HCT116 (cell line): ENCODE data around the gene HASPIN. TPM values are rescaled to one million over a fixed set of nuclear protein-coding genes. Genes with fewer than 3 reads are reported as not detected.

ENCODE experiments used
- ATAC-seq: fragments of 200-7000 bp; cut with Tn5 transposase; 2 replicates; pipeline ENCODE4 v1.9.1; 2020; ENCODE audit warnings: mild to moderate bottlenecking, moderate library complexity
- BruUV-seq: library from RNA; stranded (reverse); fragments of 400-500 nt; replicated peaks from 2 replicates; lab custom pipeline; 2021; lab: Mats Ljungman, UMichigan
- CTCF ChIA-PET: fragments of 300-600 bp; sonication (Branson Sonifier 250); formaldehyde crosslinking; loops from one replicate; lab custom pipeline; 2021; ENCODE audit warnings: antibody characterized with exemption; lab: Charles Lee
- POLR2A ChIA-PET: fragments of 300-600, 350-600 bp; sonication (Branson Sonifier 250); formaldehyde crosslinking; loops from one replicate; lab custom pipeline; 2021; ENCODE audit warnings: antibody characterized with exemption; lab: Charles Lee
- RAD21 ChIA-PET, 2 experiments: fragments of 300-600 bp; sonication (Branson Sonifier 250); formaldehyde crosslinking; loops; one replicate each; lab custom pipeline; 2023; ENCODE audit warnings: low total read pairs in 2 of 2; ENCODE audit not compliant: uncharacterized antibody in 2 of 2, unreplicated experiment in 2 of 2, low non-redundant PET in 1 of 2; lab: Charles Lee
- DNase-seq: peaks from one replicate; pipeline ENCODE4 v3.0.0-alpha.2; 2010; ENCODE audit warnings: low read depth, low spot score
- H2AFZ ChIP-seq: fragments of 200-600 bp; shearing (Covaris generic), sonication (generic); 2 replicates; pipeline ENCODE4 v1.6.1; 2017; ENCODE audit warnings: low read depth, mixed run types, mixed read lengths, antibody characterized with exemption, low read length; ENCODE audit not compliant: poor library complexity, severe bottlenecking
- H3K27ac ChIP-seq: 2 replicates; pipeline ENCODE4 v1.5.1; 2012; ENCODE audit warnings: low read depth, low read length
- H3K27me3 ChIP-seq: fragments of 200-600 bp; sonication (generic); 2 replicates; pipeline ENCODE4 v1.6.1; 2016; ENCODE audit warnings: mixed run types, low read length, mixed read lengths; ENCODE audit not compliant: insufficient read depth
- H3K36me3 ChIP-seq, 2 experiments: fragments of 200-500 bp in 1 of 2; fragments of 200-600 bp in 1 of 2; sonication (Bioruptor generic) in 1 of 2; sonication (generic) in 1 of 2; 2 replicates each; pipeline versions ENCODE4 v1.5.1 to v1.6.1; 2014 to 2016; ENCODE audit warnings: low read length in 2 of 2, inconsistent platforms in 1 of 2, mixed read lengths in 1 of 2, mixed run types in 1 of 2; ENCODE audit not compliant: insufficient read depth in 2 of 2, control insufficient read depth in 1 of 2
- H3K4me1 ChIP-seq, 2 experiments: fragments of 200-600 bp in 1 of 2; sonication (generic) in 1 of 2; 2 replicates each; pipeline versions ENCODE4 v1.5.1 to v1.6.1; 2012 to 2017; ENCODE audit warnings: low read length in 2 of 2, inconsistent platforms in 1 of 2, mild to moderate bottlenecking in 1 of 2, mixed read lengths in 1 of 2, mixed run types in 1 of 2, moderate library complexity in 1 of 2; ENCODE audit not compliant: insufficient read depth in 2 of 2, control insufficient read depth in 1 of 2
- H3K4me2 ChIP-seq: fragments of 200-600 bp; sonication (generic); 2 replicates; pipeline ENCODE4 v1.6.1; 2017; ENCODE audit warnings: mixed run types, low read length, mixed read lengths
- H3K4me3 ChIP-seq, 2 experiments: fragments of 200-600 bp in 1 of 2; sonication (generic) in 1 of 2; replicated peaks in 1 of 2; 2 replicates each; pipeline ENCODE4 v1.5.1; 2011 to 2016; ENCODE audit warnings: low read length in 2 of 2, control low read depth in 1 of 2, low read depth in 1 of 2, mild to moderate bottlenecking in 1 of 2, mixed read lengths in 1 of 2, mixed run types in 1 of 2
- H3K79me2 ChIP-seq: fragments of 200-600 bp; sonication (generic); 2 replicates; pipeline ENCODE4 v1.6.1; 2017; ENCODE audit warnings: mild to moderate bottlenecking, mixed run types, low read length, moderate library complexity, mixed read lengths; ENCODE audit not compliant: insufficient read depth
- H3K9ac ChIP-seq: fragments of 200-600 bp; sonication (generic); 2 replicates; pipeline ENCODE4 v1.6.1; 2016; ENCODE audit warnings: low read length, mixed read lengths
- H3K9me2 ChIP-seq: fragments of 200-600 bp; sonication (generic), shearing (Covaris generic); 2 replicates; pipeline ENCODE4 v1.6.1; 2017; ENCODE audit warnings: mixed run types, mild to moderate bottlenecking, moderate library complexity; ENCODE audit not compliant: insufficient read depth
- H3K9me3 ChIP-seq, 2 experiments: fragments of 200-500 bp in 1 of 2; fragments of 200-600 bp in 1 of 2; sonication (Bioruptor generic) in 1 of 2; sonication (generic) in 1 of 2; 2 replicates each; pipeline ENCODE4 v1.6.1; 2014 to 2017; ENCODE audit warnings: low read length in 2 of 2, mixed read lengths in 2 of 2, inconsistent platforms in 1 of 2, low read depth in 1 of 2, mild to moderate bottlenecking in 1 of 2, mixed run types in 1 of 2, moderate library complexity in 1 of 2; ENCODE audit not compliant: control insufficient read depth in 1 of 2, insufficient read depth in 1 of 2
- H4K20me1 ChIP-seq: fragments of 200-600 bp; sonication (generic), shearing (Covaris generic); 2 replicates; pipeline ENCODE4 v1.6.1; 2017; ENCODE audit warnings: mixed run types, mild to moderate bottlenecking, moderate library complexity; ENCODE audit not compliant: insufficient read depth
- CBX3 ChIP-seq: IDR thresholded peaks from 2 replicates; pipeline ENCODE4 v1.6.1; 2012; ENCODE audit warnings: low read depth
- CEBPB ChIP-seq: IDR thresholded peaks from 2 replicates; pipeline ENCODE4 v1.6.1; 2012; ENCODE audit warnings: low read depth
- ELF1 ChIP-seq: IDR thresholded peaks from 2 replicates; pipeline ENCODE4 v1.6.1; 2012; ENCODE audit warnings: low read depth, borderline replicate concordance
- EZH2phosphoT487 ChIP-seq: fragments of 200-600 bp; IDR thresholded peaks from 2 replicates; pipeline ENCODE4 v1.6.1; 2018; ENCODE audit warnings: antibody characterized with exemption, borderline replicate concordance
- FOSL1 ChIP-seq: IDR thresholded peaks from 2 replicates; pipeline ENCODE4 v1.6.1; 2012; ENCODE audit warnings: low read depth
- POLR2A ChIP-seq: IDR thresholded peaks from 2 replicates; pipeline ENCODE4 v1.7.0; 2011; ENCODE audit warnings: borderline replicate concordance; ENCODE audit not compliant: insufficient read depth, insufficient read length; ENCODE audit errors: extremely low read depth
- RAD21 ChIP-seq: IDR thresholded peaks from 2 replicates; pipeline ENCODE4 v1.6.1; 2012; ENCODE audit warnings: low read depth, mild to moderate bottlenecking
- SP1 ChIP-seq: IDR thresholded peaks from 2 replicates; pipeline ENCODE4 v1.6.1; 2012; ENCODE audit warnings: low read depth
- SRF ChIP-seq: IDR thresholded peaks from 2 replicates; pipeline ENCODE4 v1.6.1; 2012; ENCODE audit warnings: low read depth
- TCF7L2 ChIP-seq: IDR thresholded peaks from 2 replicates; pipeline ENCODE4 v1.7.0; 2011; ENCODE audit warnings: borderline replicate concordance, inconsistent platforms; ENCODE audit not compliant: insufficient read depth, insufficient read length; ENCODE audit errors: extremely low read depth
- YY1 ChIP-seq: IDR thresholded peaks from 2 replicates; pipeline ENCODE4 v1.6.1; 2011; ENCODE audit warnings: low read length, low read depth, moderate library complexity, mild to moderate bottlenecking; ENCODE audit not compliant: insufficient replicate concordance; ENCODE audit errors: extremely low read depth
- intact Hi-C: fragments of 100-400 bp; cut with micrococcal nuclease; formaldehyde crosslinking; loops from 2 replicates; pipeline ENCODE4 v1.10.0; 2022
- total RNA-seq: library from RNA; stranded (reverse); gene quantifications from one replicate; pipeline ENCODE4 v1.2.1, GENCODE V29; 2021; ENCODE audit not compliant: unreplicated experiment
- TF ChIP-seq, protein P1 (sequence below): IDR thresholded peaks from 2 replicates; pipeline ENCODE4 v1.6.1; 2012; ENCODE audit warnings: low read depth
- TF ChIP-seq, protein P2 (sequence below): IDR thresholded peaks from 2 replicates; pipeline ENCODE4 v1.6.1; 2012

The HASPIN gene
- total RNA-seq, 1 experiment from 2014 or later, result 19.6 TPM

- Histone ChIP-seq H3K9ac (no peak overlapping the region), H3K9me2 (no peaks in the 10 kb centered on the region), H2AFZ (no peak overlapping the region), H3K4me2 (no peak overlapping the region), H3K9me3 (no peaks in the 10 kb centered on the region), H3K27ac (no peak overlapping the region), H4K20me1 (no peaks in the 10 kb centered on the region), H3K27me3 (no peaks in the 10 kb centered on the region), H3K4me3 (no peak overlapping the region), H3K4me1 (peaks cover 2 to 21% of the 10 kb centered on the region in 2 experiments; a peak in 3 of 4 replicates), H3K36me3 (no peaks in the 10 kb centered on the region), H3K79me2 (no peaks in the 10 kb centered on the region)
- RAD21 ChIA-PET, result no interaction called here
- CTCF ChIA-PET, result interaction anchor here (0.6 to 3.3 kb wide), 5 partner anchors 14 to 673 kb away, joined by 3 to 73 read pairs (median 20); partner anchors contain the start of gene NCBP3
- DNase-seq, result no peak
- BruUV-seq, result no TSS peak
- intact Hi-C loops, result loop anchor here (5.0 to 10.0 kb wide), 2 partner anchors 168 to 335 kb away; no protein-coding TSS in a partner anchor
- POLR2A ChIA-PET, result no interaction called here
- no peak for TF ChIP-seq RAD21
- no peak for TF ChIP-seq POLR2A
- peak; percentile 37; the same call in 1 of the 2 replicates for ATAC-seq
These were observed 15.9 kb downstream of the HASPIN start for GRCh38 chr17:3739422-3740124.

- BruUV-seq, result no TSS peak
- no peaks in the 10 kb centered on the region for H3K79me2 ChIP-seq
- TF ChIP-seq FOSL1 (no peak), POLR2A (no peak), CBX3 (no peak), RAD21 (no peak), TCF7L2 (no peak), CEBPB (no peak), YY1 (no peak), SRF (no peak), ELF1 (no peak), SP1 (no peak), EZH2phosphoT487 (no peak)
- TF ChIP-seq, protein P1, sequence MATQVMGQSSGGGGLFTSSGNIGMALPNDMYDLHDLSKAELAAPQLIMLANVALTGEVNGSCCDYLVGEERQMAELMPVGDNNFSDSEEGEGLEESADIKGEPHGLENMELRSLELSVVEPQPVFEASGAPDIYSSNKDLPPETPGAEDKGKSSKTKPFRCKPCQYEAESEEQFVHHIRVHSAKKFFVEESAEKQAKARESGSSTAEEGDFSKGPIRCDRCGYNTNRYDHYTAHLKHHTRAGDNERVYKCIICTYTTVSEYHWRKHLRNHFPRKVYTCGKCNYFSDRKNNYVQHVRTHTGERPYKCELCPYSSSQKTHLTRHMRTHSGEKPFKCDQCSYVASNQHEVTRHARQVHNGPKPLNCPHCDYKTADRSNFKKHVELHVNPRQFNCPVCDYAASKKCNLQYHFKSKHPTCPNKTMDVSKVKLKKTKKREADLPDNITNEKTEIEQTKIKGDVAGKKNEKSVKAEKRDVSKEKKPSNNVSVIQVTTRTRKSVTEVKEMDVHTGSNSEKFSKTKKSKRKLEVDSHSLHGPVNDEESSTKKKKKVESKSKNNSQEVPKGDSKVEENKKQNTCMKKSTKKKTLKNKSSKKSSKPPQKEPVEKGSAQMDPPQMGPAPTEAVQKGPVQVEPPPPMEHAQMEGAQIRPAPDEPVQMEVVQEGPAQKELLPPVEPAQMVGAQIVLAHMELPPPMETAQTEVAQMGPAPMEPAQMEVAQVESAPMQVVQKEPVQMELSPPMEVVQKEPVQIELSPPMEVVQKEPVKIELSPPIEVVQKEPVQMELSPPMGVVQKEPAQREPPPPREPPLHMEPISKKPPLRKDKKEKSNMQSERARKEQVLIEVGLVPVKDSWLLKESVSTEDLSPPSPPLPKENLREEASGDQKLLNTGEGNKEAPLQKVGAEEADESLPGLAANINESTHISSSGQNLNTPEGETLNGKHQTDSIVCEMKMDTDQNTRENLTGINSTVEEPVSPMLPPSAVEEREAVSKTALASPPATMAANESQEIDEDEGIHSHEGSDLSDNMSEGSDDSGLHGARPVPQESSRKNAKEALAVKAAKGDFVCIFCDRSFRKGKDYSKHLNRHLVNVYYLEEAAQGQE, result no peak
- TF ChIP-seq, protein P2, sequence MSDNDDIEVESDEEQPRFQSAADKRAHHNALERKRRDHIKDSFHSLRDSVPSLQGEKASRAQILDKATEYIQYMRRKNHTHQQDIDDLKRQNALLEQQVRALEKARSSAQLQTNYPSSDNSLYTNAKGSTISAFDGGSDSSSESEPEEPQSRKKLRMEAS, result no peak
These were observed 16.9 kb downstream of the HASPIN start for GRCh38 chr17:3740611-3741073.

More at GRCh38 chr17:3740611-3741073, 16.9 kb downstream of the HASPIN start:
- no peaks in the 10 kb centered on the region for H3K36me3 ChIP-seq
- no peak overlapping the region for H3K4me2 ChIP-seq
- H3K9me3 ChIP-seq, result no peaks in the 10 kb centered on the region
- H3K4me3 ChIP-seq, result no peak overlapping the region
- H3K27ac ChIP-seq, result no peak overlapping the region
- ATAC-seq (no peak), DNase-seq (no peak)
- H3K9me2 ChIP-seq, result no peaks in the 10 kb centered on the region
- ChIA-PET POLR2A (no interaction called here), RAD21 (no interaction called here), CTCF (no interaction called here)
- H3K4me1 ChIP-seq, result peaks cover 2 to 21% of the 10 kb centered on the region in 2 experiments; a peak in 3 of 4 replicates
- intact Hi-C loops, result no loop called here
- no peaks in the 10 kb centered on the region for H4K20me1 ChIP-seq
- no peak overlapping the region for H3K9ac ChIP-seq
- H3K27me3 ChIP-seq, result no peaks in the 10 kb centered on the region
- H2AFZ ChIP-seq, result no peak overlapping the region
